HCT116 (cell line): Measurements from ENCODE around the gene PIMREG. TPM values are rescaled to one million over a fixed set of nuclear protein-coding genes. Genes with fewer than 3 reads are reported as not detected.

Source experiments
- ATAC-seq: fragments of 200-7000 bp; cut with Tn5 transposase; 2 replicates; pipeline ENCODE4 v1.9.1; 2020; ENCODE audit warnings: mild to moderate bottlenecking, moderate library complexity
- BruUV-seq: library from RNA; stranded (reverse); fragments of 400-500 nt; replicated peaks from 2 replicates; lab custom pipeline; 2021; lab: Mats Ljungman, UMichigan
- CTCF ChIA-PET: fragments of 300-600 bp; sonication (Branson Sonifier 250); formaldehyde crosslinking; loops from one replicate; lab custom pipeline; 2021; ENCODE audit warnings: antibody characterized with exemption; lab: Charles Lee
- POLR2A ChIA-PET: fragments of 300-600, 350-600 bp; sonication (Branson Sonifier 250); formaldehyde crosslinking; loops from one replicate; lab custom pipeline; 2021; ENCODE audit warnings: antibody characterized with exemption; lab: Charles Lee
- RAD21 ChIA-PET, 2 experiments: fragments of 300-600 bp; sonication (Branson Sonifier 250); formaldehyde crosslinking; loops; one replicate each; lab custom pipeline; 2023; ENCODE audit warnings: low total read pairs in 2 of 2; ENCODE audit not compliant: uncharacterized antibody in 2 of 2, unreplicated experiment in 2 of 2, low non-redundant PET in 1 of 2; lab: Charles Lee
- DNase-seq: peaks from one replicate; pipeline ENCODE4 v3.0.0-alpha.2; 2010; ENCODE audit warnings: low read depth, low spot score
- H2AFZ ChIP-seq: fragments of 200-600 bp; shearing (Covaris generic), sonication (generic); 2 replicates; pipeline ENCODE4 v1.6.1; 2017; ENCODE audit warnings: low read depth, mixed run types, mixed read lengths, antibody characterized with exemption, low read length; ENCODE audit not compliant: poor library complexity, severe bottlenecking
- H3K27ac ChIP-seq: 2 replicates; pipeline ENCODE4 v1.5.1; 2012; ENCODE audit warnings: low read depth, low read length
- H3K27me3 ChIP-seq: fragments of 200-600 bp; sonication (generic); 2 replicates; pipeline ENCODE4 v1.6.1; 2016; ENCODE audit warnings: mixed run types, low read length, mixed read lengths; ENCODE audit not compliant: insufficient read depth
- H3K36me3 ChIP-seq, 2 experiments: fragments of 200-500 bp in 1 of 2; fragments of 200-600 bp in 1 of 2; sonication (Bioruptor generic) in 1 of 2; sonication (generic) in 1 of 2; 2 replicates each; pipeline versions ENCODE4 v1.5.1 to v1.6.1; 2014 to 2016; ENCODE audit warnings: low read length in 2 of 2, inconsistent platforms in 1 of 2, mixed read lengths in 1 of 2, mixed run types in 1 of 2; ENCODE audit not compliant: insufficient read depth in 2 of 2, control insufficient read depth in 1 of 2
- H3K4me1 ChIP-seq, 2 experiments: fragments of 200-600 bp in 1 of 2; sonication (generic) in 1 of 2; 2 replicates each; pipeline versions ENCODE4 v1.5.1 to v1.6.1; 2012 to 2017; ENCODE audit warnings: low read length in 2 of 2, inconsistent platforms in 1 of 2, mild to moderate bottlenecking in 1 of 2, mixed read lengths in 1 of 2, mixed run types in 1 of 2, moderate library complexity in 1 of 2; ENCODE audit not compliant: insufficient read depth in 2 of 2, control insufficient read depth in 1 of 2
- H3K4me2 ChIP-seq: fragments of 200-600 bp; sonication (generic); 2 replicates; pipeline ENCODE4 v1.6.1; 2017; ENCODE audit warnings: mixed run types, low read length, mixed read lengths
- H3K4me3 ChIP-seq, 2 experiments: fragments of 200-600 bp in 1 of 2; sonication (generic) in 1 of 2; replicated peaks in 1 of 2; 2 replicates each; pipeline ENCODE4 v1.5.1; 2011 to 2016; ENCODE audit warnings: low read length in 2 of 2, control low read depth in 1 of 2, low read depth in 1 of 2, mild to moderate bottlenecking in 1 of 2, mixed read lengths in 1 of 2, mixed run types in 1 of 2
- H3K79me2 ChIP-seq: fragments of 200-600 bp; sonication (generic); 2 replicates; pipeline ENCODE4 v1.6.1; 2017; ENCODE audit warnings: mild to moderate bottlenecking, mixed run types, low read length, moderate library complexity, mixed read lengths; ENCODE audit not compliant: insufficient read depth
- H3K9ac ChIP-seq: fragments of 200-600 bp; sonication (generic); 2 replicates; pipeline ENCODE4 v1.6.1; 2016; ENCODE audit warnings: low read length, mixed read lengths
- H3K9me2 ChIP-seq: fragments of 200-600 bp; sonication (generic), shearing (Covaris generic); 2 replicates; pipeline ENCODE4 v1.6.1; 2017; ENCODE audit warnings: mixed run types, mild to moderate bottlenecking, moderate library complexity; ENCODE audit not compliant: insufficient read depth
- H3K9me3 ChIP-seq, 2 experiments: fragments of 200-500 bp in 1 of 2; fragments of 200-600 bp in 1 of 2; sonication (Bioruptor generic) in 1 of 2; sonication (generic) in 1 of 2; 2 replicates each; pipeline ENCODE4 v1.6.1; 2014 to 2017; ENCODE audit warnings: low read length in 2 of 2, mixed read lengths in 2 of 2, inconsistent platforms in 1 of 2, low read depth in 1 of 2, mild to moderate bottlenecking in 1 of 2, mixed run types in 1 of 2, moderate library complexity in 1 of 2; ENCODE audit not compliant: control insufficient read depth in 1 of 2, insufficient read depth in 1 of 2
- H4K20me1 ChIP-seq: fragments of 200-600 bp; sonication (generic), shearing (Covaris generic); 2 replicates; pipeline ENCODE4 v1.6.1; 2017; ENCODE audit warnings: mixed run types, mild to moderate bottlenecking, moderate library complexity; ENCODE audit not compliant: insufficient read depth
- RAD21 ChIP-seq: IDR thresholded peaks from 2 replicates; pipeline ENCODE4 v1.6.1; 2012; ENCODE audit warnings: low read depth, mild to moderate bottlenecking
- SIN3A ChIP-seq: IDR thresholded peaks from 2 replicates; pipeline ENCODE4 v1.6.1; 2012; ENCODE audit warnings: low read depth
- TCF7L2 ChIP-seq: IDR thresholded peaks from 2 replicates; pipeline ENCODE4 v1.7.0; 2011; ENCODE audit warnings: borderline replicate concordance, inconsistent platforms; ENCODE audit not compliant: insufficient read depth, insufficient read length; ENCODE audit errors: extremely low read depth
- intact Hi-C: fragments of 100-400 bp; cut with micrococcal nuclease; formaldehyde crosslinking; loops from 2 replicates; pipeline ENCODE4 v1.10.0; 2022
- total RNA-seq: library from RNA; stranded (reverse); gene quantifications from one replicate; pipeline ENCODE4 v1.2.1, GENCODE V29; 2021; ENCODE audit not compliant: unreplicated experiment
- TF ChIP-seq, protein P1 (sequence below): IDR thresholded peaks from 2 replicates; pipeline ENCODE4 v1.6.1; 2012; ENCODE audit warnings: low read depth
- TF ChIP-seq, protein P2 (sequence below): IDR thresholded peaks from 2 replicates; pipeline ENCODE4 v1.6.1; 2012
- TF ChIP-seq, protein P3 (sequence below): IDR thresholded peaks from 2 replicates; pipeline ENCODE4 v1.6.1; 2011; ENCODE audit warnings: mild to moderate bottlenecking, low read length, moderate library complexity; ENCODE audit not compliant: insufficient replicate concordance; ENCODE audit errors: extremely low read depth

The PIMREG gene
- total RNA-seq, 1 experiment from 2014 or later: 57.0 TPM

DNA sequence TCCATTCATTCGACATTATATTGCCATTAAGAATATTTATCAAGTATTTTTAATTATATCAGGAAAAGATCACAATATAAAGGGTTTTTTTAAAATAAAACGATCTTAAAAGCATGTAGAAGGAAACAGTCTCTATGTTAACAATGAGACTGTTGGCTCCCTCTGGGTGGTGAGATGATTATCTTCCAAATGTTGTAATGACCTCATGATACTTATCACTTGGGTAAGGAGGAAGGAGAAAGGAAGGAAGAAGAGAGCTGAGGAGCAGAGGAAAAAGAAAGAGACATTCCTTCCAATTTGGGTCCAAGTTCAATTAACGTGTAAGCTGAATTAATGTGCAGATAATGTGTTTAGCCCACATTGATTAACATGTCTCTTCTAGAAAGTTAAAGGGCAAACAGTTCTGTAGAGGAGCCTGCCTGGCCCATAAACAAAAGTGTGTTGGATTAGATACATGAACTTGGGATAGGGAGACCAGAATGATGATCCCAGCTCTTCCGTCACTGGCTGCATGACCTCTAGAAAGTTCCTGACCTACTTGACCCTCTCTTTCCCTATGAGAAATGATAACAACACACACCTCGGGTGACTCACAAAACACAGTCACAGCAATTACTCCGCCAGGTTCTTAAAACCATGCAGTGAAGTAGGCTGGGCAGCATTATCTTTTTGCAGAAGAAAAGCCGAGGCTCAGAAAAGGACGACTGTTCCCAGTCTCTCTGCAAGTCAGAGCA is 32.0 kb downstream of the PIMREG start:
- ChIA-PET POLR2A (no interaction called here), RAD21 (no interaction called here), CTCF (no interaction called here)
- H3K36me3 ChIP-seq: no peaks in the 10 kb centered on the region
- no peak overlapping the region for H2AFZ ChIP-seq
- no peaks in the 10 kb centered on the region for H3K9me2 ChIP-seq
- no peak overlapping the region for H3K4me3 ChIP-seq
- DNase-seq (no peak), ATAC-seq (no peak)
- H3K4me2 ChIP-seq: no peak overlapping the region
- no peaks in the 10 kb centered on the region for H4K20me1 ChIP-seq
- TF ChIP-seq RAD21 (no peak), TCF7L2 (no peak), SIN3A (no peak)
- TF ChIP-seq, protein P1, sequence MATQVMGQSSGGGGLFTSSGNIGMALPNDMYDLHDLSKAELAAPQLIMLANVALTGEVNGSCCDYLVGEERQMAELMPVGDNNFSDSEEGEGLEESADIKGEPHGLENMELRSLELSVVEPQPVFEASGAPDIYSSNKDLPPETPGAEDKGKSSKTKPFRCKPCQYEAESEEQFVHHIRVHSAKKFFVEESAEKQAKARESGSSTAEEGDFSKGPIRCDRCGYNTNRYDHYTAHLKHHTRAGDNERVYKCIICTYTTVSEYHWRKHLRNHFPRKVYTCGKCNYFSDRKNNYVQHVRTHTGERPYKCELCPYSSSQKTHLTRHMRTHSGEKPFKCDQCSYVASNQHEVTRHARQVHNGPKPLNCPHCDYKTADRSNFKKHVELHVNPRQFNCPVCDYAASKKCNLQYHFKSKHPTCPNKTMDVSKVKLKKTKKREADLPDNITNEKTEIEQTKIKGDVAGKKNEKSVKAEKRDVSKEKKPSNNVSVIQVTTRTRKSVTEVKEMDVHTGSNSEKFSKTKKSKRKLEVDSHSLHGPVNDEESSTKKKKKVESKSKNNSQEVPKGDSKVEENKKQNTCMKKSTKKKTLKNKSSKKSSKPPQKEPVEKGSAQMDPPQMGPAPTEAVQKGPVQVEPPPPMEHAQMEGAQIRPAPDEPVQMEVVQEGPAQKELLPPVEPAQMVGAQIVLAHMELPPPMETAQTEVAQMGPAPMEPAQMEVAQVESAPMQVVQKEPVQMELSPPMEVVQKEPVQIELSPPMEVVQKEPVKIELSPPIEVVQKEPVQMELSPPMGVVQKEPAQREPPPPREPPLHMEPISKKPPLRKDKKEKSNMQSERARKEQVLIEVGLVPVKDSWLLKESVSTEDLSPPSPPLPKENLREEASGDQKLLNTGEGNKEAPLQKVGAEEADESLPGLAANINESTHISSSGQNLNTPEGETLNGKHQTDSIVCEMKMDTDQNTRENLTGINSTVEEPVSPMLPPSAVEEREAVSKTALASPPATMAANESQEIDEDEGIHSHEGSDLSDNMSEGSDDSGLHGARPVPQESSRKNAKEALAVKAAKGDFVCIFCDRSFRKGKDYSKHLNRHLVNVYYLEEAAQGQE: no peak
- TF ChIP-seq, protein P2, sequence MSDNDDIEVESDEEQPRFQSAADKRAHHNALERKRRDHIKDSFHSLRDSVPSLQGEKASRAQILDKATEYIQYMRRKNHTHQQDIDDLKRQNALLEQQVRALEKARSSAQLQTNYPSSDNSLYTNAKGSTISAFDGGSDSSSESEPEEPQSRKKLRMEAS: no peak
- TF ChIP-seq, protein P3, sequence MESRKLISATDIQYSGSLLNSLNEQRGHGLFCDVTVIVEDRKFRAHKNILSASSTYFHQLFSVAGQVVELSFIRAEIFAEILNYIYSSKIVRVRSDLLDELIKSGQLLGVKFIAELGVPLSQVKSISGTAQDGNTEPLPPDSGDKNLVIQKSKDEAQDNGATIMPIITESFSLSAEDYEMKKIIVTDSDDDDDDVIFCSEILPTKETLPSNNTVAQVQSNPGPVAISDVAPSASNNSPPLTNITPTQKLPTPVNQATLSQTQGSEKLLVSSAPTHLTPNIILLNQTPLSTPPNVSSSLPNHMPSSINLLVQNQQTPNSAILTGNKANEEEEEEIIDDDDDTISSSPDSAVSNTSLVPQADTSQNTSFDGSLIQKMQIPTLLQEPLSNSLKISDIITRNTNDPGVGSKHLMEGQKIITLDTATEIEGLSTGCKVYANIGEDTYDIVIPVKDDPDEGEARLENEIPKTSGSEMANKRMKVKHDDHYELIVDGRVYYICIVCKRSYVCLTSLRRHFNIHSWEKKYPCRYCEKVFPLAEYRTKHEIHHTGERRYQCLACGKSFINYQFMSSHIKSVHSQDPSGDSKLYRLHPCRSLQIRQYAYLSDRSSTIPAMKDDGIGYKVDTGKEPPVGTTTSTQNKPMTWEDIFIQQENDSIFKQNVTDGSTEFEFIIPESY: no peak
- no peaks in the 10 kb centered on the region for H3K27me3 ChIP-seq
- no peak overlapping the region for H3K9ac ChIP-seq
- peaks cover 9 to 14% of the 10 kb centered on the region in 2 experiments; a peak in 3 of 4 replicates for H3K4me1 ChIP-seq
- H3K27ac ChIP-seq: no peak overlapping the region
- no peaks in the 10 kb centered on the region for H3K79me2 ChIP-seq
- H3K9me3 ChIP-seq: no peaks in the 10 kb centered on the region
- intact Hi-C loops: no loop called here
- BruUV-seq: no TSS peak
